Renal cortex interstitium (tissue), 11 donors: ENCODE measurements around the gene ELL3. TPM values are rescaled to one million over a fixed set of nuclear protein-coding genes. Genes with fewer than 3 reads are reported as not detected.
"Not testable (repeated sequence)": the region's sequence is repeated elsewhere in the genome, so short reads cannot be mapped to it uniquely, and the experiment has no call there.

Source experiments
- DNase-seq, 11 donors: peaks; one replicate each; pipeline ENCODE4 v3.0.0-alpha.2; 2013; ENCODE audit warnings: low read depth in 9 of 11, low spot score in 4 of 11; ENCODE audit errors: extremely low read depth in 1 of 11
- polyA plus RNA-seq, 3 donors: library from polyadenylated mRNA; unstranded; fragments of 120-200 nt; gene quantifications; one replicate each; pipeline ENCODE4 v1.2.1, GENCODE V29; 2013; ENCODE audit not compliant: insufficient read length in 3 of 3

ELL3 gene
- polyA plus RNA-seq, 3 donors = 2.9 to 4.2 (median 3.3) TPM

DNA sequence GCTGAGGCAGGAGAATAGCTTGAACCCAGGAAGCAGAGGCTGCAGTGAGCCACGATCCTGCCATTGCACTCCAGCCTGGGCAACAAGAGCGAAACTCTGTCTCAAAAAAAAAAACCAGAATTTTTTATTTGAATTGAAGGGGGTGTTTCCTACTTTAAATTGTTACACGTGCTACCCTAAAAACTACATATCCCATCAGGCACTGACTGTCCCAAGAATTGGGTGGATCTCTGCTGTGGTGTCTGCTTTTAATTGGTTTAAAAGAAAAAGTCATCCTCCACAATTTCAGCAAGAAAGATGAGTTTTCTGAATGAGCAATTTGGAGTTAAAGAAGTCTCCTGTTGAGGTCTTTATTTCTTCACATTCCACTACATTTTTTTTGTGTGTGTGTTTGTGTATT, 28.4 kb downstream of the ELL3 start:
- DNase-seq = no peak

DNA sequence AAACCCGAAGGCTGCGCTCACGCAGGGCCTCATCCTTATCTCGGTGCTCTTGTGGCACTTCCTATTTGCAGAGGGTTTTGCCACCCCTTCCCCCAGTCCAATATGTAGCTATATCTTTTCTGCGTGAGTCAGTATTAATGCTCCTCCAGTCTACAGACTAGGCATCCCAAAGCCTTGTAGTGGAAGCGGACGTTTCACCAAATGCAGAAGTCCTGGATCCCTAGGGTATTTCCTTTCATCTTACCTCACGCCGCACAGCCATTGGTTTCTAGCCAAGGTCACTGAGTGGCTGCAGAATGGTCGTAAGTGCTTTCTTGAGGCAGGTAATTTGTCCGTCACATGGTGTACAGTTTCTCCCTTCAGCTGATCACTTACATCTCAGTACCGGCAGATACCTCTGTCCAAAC, 29.9 kb downstream of the ELL3 start:
- DNase-seq = peak in 10 of 11 donors; percentile 4 to 32 (median 15)

DNA sequence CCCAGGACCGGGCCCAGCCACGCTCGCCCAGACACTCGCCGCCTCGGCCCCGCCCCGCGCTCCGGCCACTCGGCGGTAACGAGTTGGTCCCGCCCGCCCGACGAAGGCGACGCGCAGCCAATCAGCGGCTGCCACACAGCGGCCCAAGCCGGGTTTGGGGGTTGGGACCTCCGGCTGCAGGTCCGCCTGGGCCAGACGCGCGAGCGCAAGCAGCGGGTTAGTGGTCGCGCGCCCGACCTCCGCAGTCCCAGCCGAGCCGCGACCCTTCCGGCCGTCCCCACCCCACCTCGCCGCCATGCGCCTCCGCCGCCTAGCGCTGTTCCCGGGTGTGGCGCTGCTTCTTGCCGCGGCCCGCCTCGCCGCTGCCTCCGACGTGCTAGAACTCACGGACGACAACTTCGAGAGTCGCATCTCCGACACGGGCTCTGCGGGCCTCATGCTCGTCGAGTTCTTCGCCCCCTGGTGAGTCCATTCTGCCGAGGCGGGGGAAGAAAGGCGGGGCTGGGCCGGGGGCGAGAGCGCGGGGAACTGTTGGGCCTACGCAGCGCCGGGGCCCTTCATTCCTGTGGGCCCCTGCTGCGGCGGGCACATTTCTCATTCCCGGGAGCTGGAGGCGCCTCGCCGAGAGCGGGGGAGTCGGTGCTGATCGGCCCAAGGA, 30.4 kb downstream of the ELL3 start, which contains the start of gene PDIA3:
Gene PDIA3 (plus strand): TSS at position 194 of the 658 bp plus-strand sequence. CDS start 102 bp downstream, at position 296.
- peak; percentile 79 to 91 (median 89) for DNase-seq

DNA sequence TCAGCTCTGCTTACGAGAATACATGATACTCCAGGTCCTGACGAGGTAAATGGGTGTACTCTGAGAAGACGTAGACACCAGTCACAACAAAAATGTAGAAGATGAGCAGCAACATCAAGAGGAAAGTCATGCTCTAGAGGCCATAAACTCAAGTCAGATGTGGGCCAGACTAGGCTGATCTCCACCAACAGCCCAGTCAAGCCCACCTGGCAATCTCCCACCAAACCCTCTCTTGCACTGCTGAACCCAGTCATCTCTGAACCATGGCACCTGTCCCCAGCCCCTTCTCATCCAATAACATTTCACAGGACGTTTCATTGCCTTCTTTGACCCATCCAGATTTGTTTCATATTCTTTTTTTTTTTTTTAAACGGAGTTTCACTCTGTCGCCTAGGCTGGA, 41.4 kb downstream of the ELL3 start:
- no peak for DNase-seq

DNA sequence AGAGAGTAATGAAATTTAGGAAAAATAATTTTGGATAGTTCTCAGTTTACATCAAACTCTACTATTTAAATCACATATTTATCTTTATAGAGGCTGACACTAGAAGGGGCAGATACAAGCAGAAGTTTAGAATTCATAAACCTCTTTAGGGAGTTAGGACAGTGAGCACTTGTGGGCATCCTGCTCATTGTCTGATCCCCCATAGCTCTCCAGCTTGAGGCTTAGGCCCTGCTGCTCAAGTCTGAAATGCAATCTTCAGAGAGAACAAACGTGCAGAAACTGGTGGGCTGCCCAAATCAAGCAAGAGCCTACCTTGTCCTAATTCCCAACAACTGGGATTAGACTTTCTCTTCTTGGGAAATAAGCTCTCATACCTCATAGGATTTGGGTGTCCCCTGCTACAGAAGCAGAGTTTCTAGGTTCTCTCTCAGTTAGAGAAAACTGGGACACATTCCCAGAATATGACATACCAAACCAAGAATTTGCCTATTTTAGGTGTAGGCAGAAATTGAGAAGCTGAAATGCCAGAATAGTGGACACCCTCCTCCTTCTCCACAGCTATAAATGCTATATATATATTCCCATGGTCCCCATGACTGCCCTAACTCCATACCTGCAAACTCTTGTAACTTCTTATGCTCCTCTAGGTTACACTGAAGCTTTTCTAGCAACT, 48.6 kb downstream of the ELL3 start:
- not testable (repeated sequence) for DNase-seq

DNA sequence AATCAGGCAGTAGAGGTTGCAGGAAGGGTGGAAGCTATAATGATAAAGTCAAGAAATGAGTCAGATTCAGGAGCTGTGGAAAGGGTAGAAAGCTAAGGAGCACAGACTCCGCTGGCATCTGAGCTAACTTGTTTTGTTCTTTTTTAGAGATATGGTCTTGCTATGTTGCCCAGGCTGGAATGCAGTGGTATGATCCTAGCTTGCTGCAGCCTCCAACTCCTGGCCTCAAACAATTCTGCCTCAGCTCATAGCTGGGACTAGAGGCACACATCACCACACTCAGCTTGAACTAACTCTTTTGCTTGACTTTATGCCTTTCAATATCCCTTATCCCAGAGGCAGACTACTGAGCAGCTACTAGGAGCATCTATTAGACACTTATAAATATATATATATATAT, 50.5 kb downstream of the ELL3 start:
- not testable (repeated sequence) for DNase-seq

DNA sequence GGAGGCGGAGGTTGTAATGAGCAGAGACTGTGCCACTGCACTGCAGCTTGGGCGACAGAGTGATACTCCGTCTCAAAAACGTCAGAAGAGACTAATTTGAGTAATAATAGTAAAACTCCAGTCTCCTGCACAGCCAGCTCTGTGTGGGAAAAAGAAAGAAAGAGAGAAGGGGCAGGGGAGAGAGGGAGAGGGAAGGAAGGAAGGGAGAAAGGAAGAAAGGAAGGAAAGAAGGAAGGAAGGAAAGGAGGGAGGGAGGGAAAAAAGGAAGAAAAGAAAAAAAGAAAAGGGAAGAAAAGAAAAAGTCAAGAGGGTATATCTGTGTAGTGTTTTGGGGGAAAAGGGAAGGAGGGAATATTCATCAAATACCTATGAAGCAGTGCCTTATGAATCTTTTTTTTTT, 53.6 kb downstream of the ELL3 start:
- no peak for DNase-seq

Other genes with a start within 250 kb of the ELL3 start
- 10 to 100 TPM; 21.8 to 29.1 (median 27.3) TPM for gene PPIP5K1, start 186.8 kb downstream of the ELL3 start, polyA plus RNA-seq
- gene CKMT1B, start 182.9 kb downstream of the ELL3 start, polyA plus RNA-seq = 1 to 10 TPM; 1.4 to 3.8 (median 2.3) TPM
- gene STRC, start 158.2 kb downstream of the ELL3 start, polyA plus RNA-seq = 1 to 10 TPM in 2 of 3 donors, under 1 TPM in 1; 0.59 to 1.6 (median 1.4) TPM
- 1 to 10 TPM; 4.3 to 9.7 (median 5.2) TPM for gene CATSPER2, start 128.1 kb downstream of the ELL3 start, polyA plus RNA-seq
- 1 to 10 TPM; 1.6 to 3.7 (median 2.3) TPM for gene CKMT1A, start 83.1 kb downstream of the ELL3 start, polyA plus RNA-seq
- gene PDIA3, start 30.5 kb downstream of the ELL3 start, polyA plus RNA-seq = 100 to 1,000 TPM; 527 to 619 (median 615) TPM
- 100 to 1,000 TPM; 579 to 694 (median 641) TPM for gene SERF2, start 15.4 kb upstream of the ELL3 start, polyA plus RNA-seq
- gene SERINC4, start 23.3 kb upstream of the ELL3 start, polyA plus RNA-seq = under 1 TPM; 0.20 to 0.49 (median 0.24) TPM
- gene HYPK, start 23.6 kb upstream of the ELL3 start, polyA plus RNA-seq = 10 to 100 TPM in 2 of 3 donors, 1 to 10 TPM in 1; 10.0 to 25.8 (median 10.9) TPM
- 10 to 100 TPM; 59.0 to 73.7 (median 69.7) TPM for gene MFAP1, start 47.7 kb upstream of the ELL3 start, polyA plus RNA-seq
- gene WDR76, start 50.0 kb upstream of the ELL3 start, polyA plus RNA-seq = 10 to 100 TPM; 12.2 to 18.1 (median 16.7) TPM